ENCODE measurements around the gene DDTL.

DNA sequence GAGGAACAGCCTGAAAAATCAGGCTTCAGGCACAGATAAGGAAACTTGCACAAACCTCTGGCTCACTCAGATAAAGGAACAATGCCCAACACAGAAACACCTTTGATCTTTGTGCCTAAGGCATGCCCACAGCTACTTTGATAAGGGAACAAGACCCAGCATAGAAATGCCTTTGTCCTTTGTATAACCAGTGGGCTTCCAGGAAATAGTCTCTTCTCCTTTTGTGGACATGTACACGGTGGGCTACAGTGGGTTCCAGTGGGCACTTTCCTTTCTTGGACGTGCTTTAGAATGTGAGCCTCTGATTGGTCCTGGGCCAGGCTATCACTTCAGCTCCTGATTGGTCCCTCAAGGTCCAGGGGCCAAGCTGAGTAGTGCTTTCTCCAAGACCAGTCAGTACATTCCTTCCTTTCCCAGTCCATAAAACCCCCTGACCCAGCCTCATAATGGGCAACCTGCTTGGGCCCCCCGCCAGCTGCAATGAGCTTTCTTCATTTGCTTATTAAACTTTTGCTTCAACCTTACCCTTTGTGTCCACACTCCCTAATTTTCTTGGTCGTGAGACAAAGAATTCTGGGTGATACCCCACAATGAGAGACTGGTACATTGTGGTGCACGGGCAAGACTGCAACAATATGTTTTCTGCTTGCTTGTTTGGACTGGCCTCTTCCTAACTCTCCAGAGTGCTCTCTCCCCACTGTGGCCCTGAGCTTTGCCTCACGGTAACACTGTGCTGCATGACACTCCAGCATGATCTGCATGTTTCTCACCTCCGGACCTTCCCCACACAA lies 42.7 kb downstream of the DDTL start:
- TF ChIP-seq, protein P1, sequence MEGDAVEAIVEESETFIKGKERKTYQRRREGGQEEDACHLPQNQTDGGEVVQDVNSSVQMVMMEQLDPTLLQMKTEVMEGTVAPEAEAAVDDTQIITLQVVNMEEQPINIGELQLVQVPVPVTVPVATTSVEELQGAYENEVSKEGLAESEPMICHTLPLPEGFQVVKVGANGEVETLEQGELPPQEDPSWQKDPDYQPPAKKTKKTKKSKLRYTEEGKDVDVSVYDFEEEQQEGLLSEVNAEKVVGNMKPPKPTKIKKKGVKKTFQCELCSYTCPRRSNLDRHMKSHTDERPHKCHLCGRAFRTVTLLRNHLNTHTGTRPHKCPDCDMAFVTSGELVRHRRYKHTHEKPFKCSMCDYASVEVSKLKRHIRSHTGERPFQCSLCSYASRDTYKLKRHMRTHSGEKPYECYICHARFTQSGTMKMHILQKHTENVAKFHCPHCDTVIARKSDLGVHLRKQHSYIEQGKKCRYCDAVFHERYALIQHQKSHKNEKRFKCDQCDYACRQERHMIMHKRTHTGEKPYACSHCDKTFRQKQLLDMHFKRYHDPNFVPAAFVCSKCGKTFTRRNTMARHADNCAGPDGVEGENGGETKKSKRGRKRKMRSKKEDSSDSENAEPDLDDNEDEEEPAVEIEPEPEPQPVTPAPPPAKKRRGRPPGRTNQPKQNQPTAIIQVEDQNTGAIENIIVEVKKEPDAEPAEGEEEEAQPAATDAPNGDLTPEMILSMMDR (IDR thresholded peaks at IDR 0.05) = no peak
- no peak for TF ChIP-seq EZH2 (IDR thresholded peaks at IDR 0.05; ENCODE audit: borderline replicate concordance, insufficient read depth, low read depth, low read length, poor library complexity, severe bottlenecking)
